ENCODE results near the gene CACNB4.

- TF ChIP-seq CTCF (conservative IDR thresholded peaks at IDR 0.05; ENCODE audit: low read depth, low read length) (no peak), EZH2 (IDR thresholded peaks at IDR 0.05; ENCODE audit: borderline replicate concordance, low read depth, low read length, poor library complexity, severe bottlenecking) (no peak)
These were observed 180.5 kb downstream of the CACNB4 start for GRCh38 chr2:151918308-151918707.

Measured in A673 (cell line).